Suprapubic skin (tissue), 4 donors: ENCODE results near the gene SETD4. TPM values are rescaled to one million over a fixed set of nuclear protein-coding genes. Genes with fewer than 3 reads are reported as not detected.

ENCODE experiments used
- DNase-seq, 2 donors: peaks; one replicate each; pipeline ENCODE4 v3.0.0-alpha.2; 2019; ENCODE audit warnings: low spot score in 2 of 2
- H3K27ac ChIP-seq: fragments of 200-600 bp; sonication (generic); one replicate; pipeline ENCODE4 v1.5.1; 2019
- H3K27me3 ChIP-seq: fragments of 200-600 bp; sonication (generic); one replicate; pipeline ENCODE4 v1.5.1; 2019
- H3K36me3 ChIP-seq: fragments of 200-600 bp; sonication (generic); one replicate; pipeline ENCODE4 v1.5.1; 2019
- H3K4me1 ChIP-seq: fragments of 200-600 bp; sonication (generic); one replicate; pipeline ENCODE4 v1.5.1; 2019
- H3K4me3 ChIP-seq: fragments of 200-600 bp; sonication (generic); one replicate; pipeline ENCODE4 v1.5.1; 2019; ENCODE audit warnings: mild to moderate bottlenecking
- H3K9me3 ChIP-seq: fragments of 200-600 bp; sonication (generic); one replicate; pipeline ENCODE4 v1.5.1; 2019
- CTCF ChIP-seq, 2 donors: fragments of 200-600 bp in 1 of 2; fragments of 450-650 bp in 1 of 2; sonication (generic) in 1 of 2; IDR thresholded peaks; one replicate each; pipeline ENCODE4 v1.5.1; 2016 to 2019; ENCODE audit warnings: antibody characterized with exemption in 2 of 2, mild to moderate bottlenecking in 1 of 2, moderate library complexity in 1 of 2
- EP300 ChIP-seq: sonication (generic); formaldehyde crosslinking; IDR thresholded peaks from one replicate; pipeline ENCODE4 v1.6.1; 2017; ENCODE audit warnings: antibody characterized with exemption
- POLR2A ChIP-seq, 2 donors: fragments of 450-650 bp; IDR thresholded peaks; one replicate each; pipeline ENCODE4 v1.6.1; 2017; ENCODE audit warnings: antibody characterized with exemption in 2 of 2, mild to moderate bottlenecking in 2 of 2, moderate library complexity in 2 of 2
- POLR2AphosphoS5 ChIP-seq, 3 donors: sonication (generic); formaldehyde crosslinking; IDR thresholded peaks; one replicate each; pipeline ENCODE4 v1.6.1; 2017; ENCODE audit warnings: antibody characterized with exemption in 3 of 3
- WGBS: methylation state at CpG from one replicate; pipeline ENCODE4 v1.1.5; 2018; 5-methylcytosine and 5-hydroxymethylcytosine counted together
- total RNA-seq, 4 donors: library from RNA; depleted of rRNA; stranded (reverse); fragments of >200 nt; gene quantifications; one replicate each; pipeline ENCODE4 v1.1.0, GENCODE V29; 2016

SETD4 gene
- total RNA-seq, 4 donors from 2014 or later: 20.8 to 80.9 (median 26.5) TPM

- no peaks in the 10 kb centered on the region for H3K9me3 ChIP-seq
- H3K4me3 ChIP-seq: peak overlapping the region; percentile 81
- no peaks in the 10 kb centered on the region for H3K27me3 ChIP-seq
- no peak for DNase-seq
- H3K4me1 ChIP-seq: peaks cover 72% of the 10 kb centered on the region
- H3K36me3 ChIP-seq: peaks cover 11% of the 10 kb centered on the region
- TF ChIP-seq EP300 (no peak), CTCF (IDR thresholded peaks at IDR 0.05) (no peak), POLR2AphosphoS5 (IDR thresholded peaks at IDR 0.05) (no peak)
- WGBS: 82% methylated on average over 12 of the region's 12 CpGs
- peak overlapping the region; percentile 86 for H3K27ac ChIP-seq
Observed at GRCh38 chr21:36072453-36073162, 12.3 kb upstream of the SETD4 start.

- Histone ChIP-seq H3K9me3 (no peaks in the 10 kb centered on the region), H3K27ac (peak overlapping the region; percentile 86), H3K36me3 (peaks cover 11% of the 10 kb centered on the region), H3K27me3 (no peaks in the 10 kb centered on the region), H3K4me1 (peaks cover 64% of the 10 kb centered on the region), H3K4me3 (peak overlapping the region; percentile 81)
- DNase-seq: no peak
- TF ChIP-seq POLR2AphosphoS5 (IDR thresholded peaks at IDR 0.05) (no peak), POLR2A (IDR thresholded peaks at IDR 0.05) (no peak), CTCF (IDR thresholded peaks at IDR 0.05) (no peak), EP300 (no peak)
- WGBS: 65% methylated on average over 7 of the region's 7 CpGs
Observed at GRCh38 chr21:36070999-36071398, 10.7 kb upstream of the SETD4 start.

- Histone ChIP-seq H3K27ac (peak within 1 kb of the TSS; percentile 86), H3K4me3 (peak within 1 kb of the TSS; percentile 81), H3K4me1 (peaks cover 53% of the 10 kb centered on the region), H3K9me3 (no peaks in the 10 kb centered on the region), H3K27me3 (no peaks in the 10 kb centered on the region), H3K36me3 (peaks cover 11% of the 10 kb centered on the region)
- 1% methylated on average over 57 of the region's 71 CpGs for WGBS
- no peak for TF ChIP-seq CTCF (IDR thresholded peaks at IDR 0.05)
- TF ChIP-seq POLR2A (IDR thresholded peaks at IDR 0.05): peak in 1 of 2 donors; percentile 63
- no peak for TF ChIP-seq EP300
- TF ChIP-seq POLR2AphosphoS5 (IDR thresholded peaks at IDR 0.05): peak in 2 of 3 donors; percentile 72 to 82
- peak; percentile 96 to 97 for DNase-seq
Observed at GRCh38 chr21:36069713-36070583, 9.6 kb upstream of the SETD4 start, which contains the start of gene CBR1. Gene CBR1, plus strand, starts transcription at chr21:36070024. Its CDS starts 92 bp downstream, at chr21:36070116.

GRCh38 chr21:36068748-36069398 is 8.5 kb upstream of the SETD4 start:
- H3K27ac ChIP-seq: peak overlapping the region; percentile 86
- peaks cover 11% of the 10 kb centered on the region for H3K36me3 ChIP-seq
- no peak overlapping the region for H3K4me3 ChIP-seq
- H3K27me3 ChIP-seq: no peaks in the 10 kb centered on the region
- WGBS: 97% methylated on average over 5 of the region's 5 CpGs
- no peak for DNase-seq
- H3K4me1 ChIP-seq: peaks cover 44% of the 10 kb centered on the region
- H3K9me3 ChIP-seq: no peaks in the 10 kb centered on the region
- no peak for TF ChIP-seq POLR2AphosphoS5 (IDR thresholded peaks at IDR 0.05)
- no peak for TF ChIP-seq CTCF (IDR thresholded peaks at IDR 0.05)
